HG03060 (cell line): ENCODE results near the gene IRAK2.
"Not testable (repeated sequence)": the region's sequence is repeated elsewhere in the genome, so short reads cannot be mapped to it uniquely, and the experiment has no call there.

ENCODE experiments used
- ATAC-seq: cut with Tn5 transposase; IDR thresholded peaks from one replicate; pipeline ENCODE4 v1.9.1; 2021; ENCODE audit warnings: low read depth, moderate number of reproducible peaks; ENCODE audit not compliant: unreplicated experiment

IRAK2 gene, protein sequence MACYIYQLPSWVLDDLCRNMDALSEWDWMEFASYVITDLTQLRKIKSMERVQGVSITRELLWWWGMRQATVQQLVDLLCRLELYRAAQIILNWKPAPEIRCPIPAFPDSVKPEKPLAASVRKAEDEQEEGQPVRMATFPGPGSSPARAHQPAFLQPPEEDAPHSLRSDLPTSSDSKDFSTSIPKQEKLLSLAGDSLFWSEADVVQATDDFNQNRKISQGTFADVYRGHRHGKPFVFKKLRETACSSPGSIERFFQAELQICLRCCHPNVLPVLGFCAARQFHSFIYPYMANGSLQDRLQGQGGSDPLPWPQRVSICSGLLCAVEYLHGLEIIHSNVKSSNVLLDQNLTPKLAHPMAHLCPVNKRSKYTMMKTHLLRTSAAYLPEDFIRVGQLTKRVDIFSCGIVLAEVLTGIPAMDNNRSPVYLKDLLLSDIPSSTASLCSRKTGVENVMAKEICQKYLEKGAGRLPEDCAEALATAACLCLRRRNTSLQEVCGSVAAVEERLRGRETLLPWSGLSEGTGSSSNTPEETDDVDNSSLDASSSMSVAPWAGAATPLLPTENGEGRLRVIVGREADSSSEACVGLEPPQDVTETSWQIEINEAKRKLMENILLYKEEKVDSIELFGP

GRCh38 chr3:10164546-10165393 is at the start of gene IRAK2:
Gene IRAK2, plus strand, starts transcription at chr3:10164919. Its CDS starts 36 bp downstream, at chr3:10164955.
- ATAC-seq, result no peak

- ATAC-seq, result peak; percentile 73
Observed at GRCh38 chr3:10115326-10116137, 49.2 kb upstream of the IRAK2 start, which contains the start of gene BRK1. Gene BRK1, plus strand, starts transcription at chr3:10115675. Its CDS starts 27 bp downstream, at chr3:10115702.

DNA sequence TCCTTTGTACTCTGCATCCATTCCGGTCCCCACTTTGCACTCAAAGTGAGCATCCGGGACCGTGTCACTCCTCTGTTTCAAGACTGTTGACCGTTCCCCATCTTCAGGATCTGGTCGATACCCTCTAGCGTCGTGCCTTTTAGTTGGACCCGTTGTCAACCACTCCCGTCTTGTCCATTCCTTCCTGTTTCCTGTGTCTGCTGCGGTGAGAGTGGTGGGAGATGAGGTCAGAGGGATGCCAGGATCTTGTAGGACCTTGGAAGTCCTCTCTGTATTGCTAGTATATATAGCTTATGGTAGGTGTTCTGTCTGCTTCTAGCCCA is 48.6 kb upstream of the IRAK2 start:
- no peak for ATAC-seq

- no peak for ATAC-seq
Observed at GRCh38 chr3:10116928-10117327, 47.8 kb upstream of the IRAK2 start.

- ATAC-seq, result no peak
Observed at GRCh38 chr3:10119376-10119775, 45.3 kb upstream of the IRAK2 start.

GRCh38 chr3:10121064-10121463 is 43.7 kb upstream of the IRAK2 start:
- no peak for ATAC-seq

- ATAC-seq, result no peak
Observed at GRCh38 chr3:10122724-10123123, 42.0 kb upstream of the IRAK2 start.

DNA sequence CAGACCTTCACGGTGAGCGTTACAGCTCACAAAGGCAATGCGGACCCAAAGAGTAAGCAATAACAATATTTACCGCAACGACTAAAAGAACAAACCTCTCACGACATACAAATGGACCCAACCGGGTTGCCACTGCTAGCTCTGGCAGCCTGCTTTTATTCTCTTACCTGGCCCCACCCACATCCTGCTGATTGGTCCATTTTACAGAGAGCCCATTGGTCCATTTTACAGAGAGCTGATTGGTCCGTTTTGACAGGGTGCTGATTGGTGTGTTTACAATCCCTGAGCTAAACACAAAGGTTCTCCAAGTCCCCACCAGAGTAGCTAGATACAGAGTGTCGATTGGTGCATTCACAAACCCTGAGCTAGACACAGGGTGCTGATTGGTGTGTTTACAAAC is 28.8 kb upstream of the IRAK2 start:
- ATAC-seq, result not testable (repeated sequence)

- no peak for ATAC-seq
Observed at GRCh38 chr3:10136426-10137005, 28.2 kb upstream of the IRAK2 start.

GRCh38 chr3:10137178-10137577 is 27.5 kb upstream of the IRAK2 start:
- ATAC-seq, result no peak

DNA sequence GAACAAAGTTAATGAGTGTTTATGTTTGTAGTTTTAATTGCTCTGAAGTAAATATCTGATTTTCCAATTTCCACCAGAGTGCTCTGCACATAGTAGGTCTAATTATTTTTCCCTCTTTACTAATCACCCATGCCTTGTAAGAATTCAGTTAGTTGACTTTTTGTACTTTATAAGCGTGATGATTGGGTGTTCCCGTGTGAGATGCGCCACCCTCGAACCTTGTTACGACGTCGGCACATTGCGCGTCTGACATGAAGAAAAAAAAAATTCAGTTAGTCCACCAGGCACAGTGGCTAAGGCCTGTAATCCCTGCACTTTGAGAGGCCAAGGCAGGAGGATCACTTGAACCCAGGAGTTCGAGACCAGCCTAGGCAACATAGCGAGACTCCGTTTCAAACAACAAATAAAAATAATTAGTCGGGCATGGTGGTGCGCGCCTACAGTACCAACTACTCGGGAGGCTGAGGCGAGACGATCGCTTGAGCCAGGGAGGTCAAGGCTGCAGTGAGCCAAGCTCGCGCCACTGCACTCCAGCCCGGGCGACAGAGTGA is 23.6 kb upstream of the IRAK2 start:
- ATAC-seq, result no peak

DNA sequence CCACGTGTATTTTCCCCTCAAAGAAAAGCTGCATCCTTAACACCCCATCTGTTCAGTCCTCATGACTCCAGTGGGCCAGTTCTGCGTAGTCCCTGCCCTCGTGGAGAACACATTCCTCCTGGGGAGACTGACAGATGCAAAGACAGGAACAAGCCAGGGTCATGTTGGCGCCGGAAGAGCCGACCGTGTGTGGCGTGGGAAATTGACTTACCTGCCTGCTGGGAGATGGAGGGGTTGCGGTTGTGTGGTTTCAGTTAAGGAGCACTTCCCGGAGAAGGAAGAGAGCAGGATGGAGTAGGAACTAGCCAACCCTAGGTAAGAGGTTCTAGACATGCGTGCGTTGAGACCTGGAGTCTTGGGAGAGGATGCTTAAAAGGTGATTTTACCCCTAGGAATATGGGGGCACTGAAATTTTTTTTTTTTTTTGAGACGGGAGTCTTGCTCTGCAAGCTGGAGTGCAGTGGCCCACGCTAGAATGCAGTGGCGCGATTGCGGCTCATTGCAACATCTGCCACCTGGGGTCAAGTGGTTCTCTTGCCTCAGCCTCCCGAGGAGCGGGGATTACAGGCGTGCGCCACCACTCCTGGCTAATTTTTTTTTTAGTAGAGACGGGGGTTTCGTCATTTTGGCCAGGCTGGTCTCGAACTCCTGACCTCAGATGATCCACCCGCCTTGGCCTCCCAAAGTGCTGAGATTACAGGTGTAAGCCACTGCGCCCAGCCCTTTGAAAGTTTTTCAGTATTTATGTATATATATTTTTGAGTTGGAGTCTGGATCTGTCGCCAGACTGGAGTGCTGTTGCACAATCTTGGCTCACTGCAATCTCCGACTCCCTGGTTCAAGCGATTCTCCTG is 21.8 kb upstream of the IRAK2 start:
- no peak for ATAC-seq

DNA sequence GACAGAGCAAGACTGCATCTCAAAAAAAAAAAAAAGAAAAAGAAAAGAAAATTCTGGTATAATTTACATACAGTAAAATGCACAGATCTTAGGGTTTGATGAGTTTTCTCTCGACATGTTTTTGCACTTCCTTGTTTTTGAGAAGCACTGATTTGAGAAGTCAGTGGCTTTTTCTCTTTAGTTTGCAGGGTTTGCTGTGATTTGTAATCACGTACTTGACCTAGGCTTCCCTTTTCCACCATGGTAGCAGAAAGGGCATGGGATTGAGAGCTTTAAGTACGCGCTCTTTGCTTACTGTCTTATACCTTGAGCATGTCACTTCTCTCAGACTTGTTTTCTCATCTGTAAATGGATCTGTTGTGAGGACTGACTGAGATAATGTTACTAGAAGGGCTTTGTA is 19.0 kb upstream of the IRAK2 start:
- no peak for ATAC-seq

DNA sequence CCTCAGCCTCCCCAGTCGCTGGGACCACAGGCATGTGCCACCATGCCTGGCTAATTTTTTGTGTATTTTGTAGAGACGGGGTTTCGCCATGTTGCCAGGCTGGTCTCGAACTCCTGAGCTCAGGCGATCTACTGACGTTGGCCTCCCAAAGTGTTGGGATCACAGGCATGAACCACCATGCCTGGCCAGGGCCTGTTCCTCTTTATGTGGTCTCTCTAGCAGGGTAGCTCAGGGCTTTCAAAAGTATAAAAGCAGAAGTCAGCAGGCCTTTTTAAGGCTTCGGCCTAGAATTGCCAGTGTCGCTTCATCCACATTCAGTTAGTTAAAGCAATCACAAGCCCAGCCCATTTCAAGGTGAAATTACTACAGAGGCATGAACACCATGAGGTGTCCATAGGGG is 15.5 kb upstream of the IRAK2 start:
- no peak for ATAC-seq

GRCh38 chr3:10150987-10151386 is 13.7 kb upstream of the IRAK2 start:
- ATAC-seq, result no peak

- no peak for ATAC-seq
Observed at GRCh38 chr3:10154335-10155122, 10.2 kb upstream of the IRAK2 start.

DNA sequence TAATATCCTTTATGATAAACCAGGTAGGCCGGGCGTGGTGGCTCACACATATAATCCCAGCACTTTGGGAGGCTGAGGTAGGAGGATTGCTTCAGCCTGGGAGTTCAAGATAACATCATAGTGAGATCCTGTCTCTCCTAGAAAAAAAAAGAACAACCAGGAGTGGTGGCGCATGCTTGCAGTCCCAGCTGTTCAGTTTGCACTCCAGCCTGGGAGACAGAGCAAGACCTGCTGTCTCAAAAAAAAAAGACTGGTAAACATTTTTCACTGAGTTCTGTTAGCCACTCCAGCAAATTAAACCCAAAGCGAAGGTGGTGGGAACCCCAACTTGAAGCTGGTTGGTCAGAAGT is 9.6 kb upstream of the IRAK2 start:
- ATAC-seq, result no peak

DNA sequence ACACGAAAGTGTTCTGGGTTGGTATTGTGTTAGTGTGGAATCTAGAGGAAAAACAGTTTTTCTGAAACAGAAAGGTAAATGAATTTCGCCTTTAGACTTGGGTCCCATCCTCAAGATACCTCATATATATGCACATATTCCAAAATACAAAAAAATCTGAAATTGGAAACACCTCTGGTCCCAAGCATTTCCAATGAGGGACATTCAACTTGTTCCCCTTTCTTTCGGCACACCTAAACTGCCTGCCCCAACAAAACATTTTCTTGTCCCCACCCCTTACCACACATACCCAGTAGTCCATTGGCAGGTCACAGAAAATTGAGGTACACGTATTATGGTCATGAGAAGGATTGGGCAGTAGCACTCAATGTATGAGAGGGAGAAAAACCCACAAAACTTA is 9.1 kb upstream of the IRAK2 start:
- no peak for ATAC-seq
